Esophagus muscularis mucosa (tissue), 3 donors: ENCODE results near the gene USP30.

Experiments used
- CTCF ChIP-seq, 3 experiments: fragments of 200-600 bp in 2 of 3; fragments of 450-650 bp in 1 of 3; sonication (generic) in 2 of 3; IDR thresholded peaks; one replicate each; pipeline ENCODE4 v1.5.1; 2017 to 2019; ENCODE audit warnings: antibody characterized with exemption in 3 of 3, mild to moderate bottlenecking in 2 of 3, moderate library complexity in 1 of 3
- POLR2A ChIP-seq: fragments of 450-650 bp; IDR thresholded peaks from one replicate; pipeline ENCODE4 v1.6.1; 2017; ENCODE audit warnings: antibody characterized with exemption, moderate library complexity, mild to moderate bottlenecking, low read depth
- POLR2AphosphoS5 ChIP-seq, 2 donors: sonication (generic); formaldehyde crosslinking; IDR thresholded peaks; one replicate each; pipeline ENCODE4 v1.6.1; 2017; ENCODE audit warnings: antibody characterized with exemption in 2 of 2

GRCh38 chr12:109074866-109075265, 22.5 kb downstream of the USP30 start:
- TF ChIP-seq POLR2A (no peak), CTCF (IDR thresholded peaks at IDR 0.05) (no peak), POLR2AphosphoS5 (IDR thresholded peaks at IDR 0.05) (no peak)
